SK-N-MC (cell line): ENCODE data around the gene SCNN1G.
"Not testable (repeated sequence)": the region's sequence is repeated elsewhere in the genome, so short reads cannot be mapped to it uniquely, and the experiment has no call there.

Source experiments
- EZH2 ChIP-seq: fragments of 200-600 bp; sonication (generic); IDR thresholded peaks from one replicate; pipeline ENCODE4 v1.6.1; 2017; ENCODE audit warnings: antibody characterized with exemption
- POLR2AphosphoS5 ChIP-seq: IDR thresholded peaks from 2 replicates; pipeline ENCODE4 v1.6.1; 2012; ENCODE audit warnings: mild to moderate bottlenecking, low read depth, low read length, borderline replicate concordance

DNA sequence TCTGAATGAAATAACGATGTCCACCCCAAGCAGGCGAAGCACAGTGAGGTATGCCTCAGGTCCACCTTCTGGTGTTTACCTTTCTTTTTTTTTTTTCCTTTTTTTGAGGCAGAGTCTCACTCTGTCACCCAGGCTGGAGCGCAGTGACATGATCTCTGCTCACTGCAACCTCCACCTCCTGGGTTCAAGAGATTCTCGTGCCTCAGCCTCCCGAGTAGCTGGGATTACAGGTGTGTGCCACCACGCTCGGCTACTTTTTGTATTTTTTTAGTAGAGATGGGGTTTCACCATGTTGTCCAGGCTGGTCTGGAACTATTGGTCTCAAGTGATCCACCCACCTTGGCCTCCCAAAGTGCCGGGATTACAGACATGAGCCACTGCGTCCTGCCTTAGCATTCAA, 38.2 kb upstream of the SCNN1G start:
- TF ChIP-seq EZH2, POLR2AphosphoS5: not testable (repeated sequence)
